Middle frontal gyrus (tissue), 1 donor: ENCODE results near the gene PGF.

ENCODE experiments used
- DNase-seq: peaks from one replicate; pipeline ENCODE4 v3.0.0-alpha.2; 2015; ENCODE audit warnings: low spot score; ENCODE audit errors: extremely low spot score

Gene PGF

DNA sequence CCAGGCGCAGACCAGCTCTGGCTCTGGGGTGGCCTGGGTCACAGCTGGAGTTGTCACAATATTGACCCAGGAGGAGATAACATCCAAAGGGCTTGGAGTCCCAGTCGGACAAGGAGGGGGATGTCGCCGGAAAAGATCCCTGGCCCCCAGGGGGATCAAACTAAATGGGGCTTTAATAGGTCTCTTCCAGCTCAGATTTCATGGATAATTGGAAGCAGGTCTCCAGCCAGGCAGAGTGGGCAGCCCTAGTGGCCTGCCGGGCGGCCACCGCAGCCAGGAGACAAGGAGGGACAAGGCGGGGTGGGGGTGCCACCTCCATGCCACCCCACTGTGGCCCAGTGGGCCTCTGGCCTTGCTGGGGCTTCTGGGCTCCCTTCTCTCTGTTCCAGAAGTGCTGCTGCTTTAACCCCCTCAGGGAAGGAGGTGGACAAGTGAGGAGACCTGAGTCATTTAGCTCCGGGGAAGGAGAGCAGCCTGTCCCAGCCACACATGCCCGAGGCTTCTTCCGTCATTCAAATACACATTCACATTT lies 23.1 kb upstream of the PGF start:
- no peak for DNase-seq

DNA sequence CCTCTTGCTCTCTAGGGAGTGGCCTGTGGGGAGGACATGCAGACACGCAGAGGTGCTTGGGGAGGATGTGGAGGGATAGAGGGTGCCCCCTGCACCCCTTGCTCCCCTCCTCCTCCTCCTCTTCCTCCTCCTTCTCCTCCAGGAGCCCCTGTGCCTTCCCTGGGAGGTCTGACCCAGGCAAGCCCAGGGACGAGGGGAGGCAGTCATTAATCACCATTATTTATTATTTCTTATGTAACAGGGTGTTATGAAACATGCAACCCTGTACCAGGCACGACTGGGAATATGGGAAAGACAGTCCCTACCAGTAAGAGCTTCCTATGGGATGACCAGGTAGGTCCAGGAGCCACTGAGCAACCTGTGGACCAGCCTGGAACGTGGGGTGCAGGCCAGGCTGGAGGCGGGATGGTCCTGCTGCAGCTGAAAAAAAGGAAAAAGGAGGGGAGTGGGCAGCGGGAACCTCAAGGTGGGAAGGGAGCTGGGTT lies 22.5 kb upstream of the PGF start:
- DNase-seq, result no peak

- DNase-seq, result no peak
Measured at GRCh38 chr14:74977164-74977900, 21.9 kb upstream of the PGF start.

GRCh38 chr14:74976264-74977113 lies 21.1 kb upstream of the PGF start:
- no peak for DNase-seq

DNA sequence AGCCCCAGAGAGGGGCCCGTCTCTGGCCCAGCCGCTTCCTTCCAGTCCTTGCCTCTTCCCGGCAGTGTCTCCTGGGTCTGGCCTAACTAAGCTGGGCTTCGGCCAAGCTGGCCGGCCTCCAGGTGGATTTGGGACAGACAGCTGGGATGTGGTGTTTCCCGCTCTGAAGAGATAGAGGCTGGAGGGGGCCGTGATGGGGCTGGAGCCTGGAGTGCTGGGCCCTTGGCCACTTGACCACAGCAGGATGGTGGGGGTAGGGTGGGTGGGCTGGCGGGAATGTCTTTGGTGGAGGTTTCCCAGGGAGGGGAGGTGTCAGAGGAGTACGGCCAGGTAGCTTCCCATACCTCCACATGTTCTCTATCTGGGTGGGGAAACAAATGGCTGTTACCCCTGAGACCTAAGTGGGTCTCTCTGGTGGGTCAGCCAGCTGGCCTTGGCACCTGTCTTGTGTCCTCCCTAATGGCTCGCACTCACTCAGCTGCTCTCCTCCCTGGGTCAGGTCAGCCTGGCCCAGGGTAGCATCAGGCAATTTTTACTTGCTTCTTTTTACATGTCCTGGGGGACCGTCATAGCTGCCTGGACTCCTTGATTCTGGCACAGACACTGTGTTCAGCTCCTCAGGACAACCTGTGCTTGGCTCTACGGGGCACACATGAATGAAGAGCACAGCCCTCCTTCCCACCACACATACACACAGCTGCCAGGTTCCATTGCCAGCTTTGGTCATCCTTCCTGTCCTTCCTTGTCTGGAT lies 19.8 kb upstream of the PGF start:
- DNase-seq, result no peak

- DNase-seq, result no peak
Measured at GRCh38 chr14:74974364-74975058, 19.1 kb upstream of the PGF start.

- DNase-seq, result no peak
Measured at GRCh38 chr14:74973905-74974363, 18.5 kb upstream of the PGF start.

DNA sequence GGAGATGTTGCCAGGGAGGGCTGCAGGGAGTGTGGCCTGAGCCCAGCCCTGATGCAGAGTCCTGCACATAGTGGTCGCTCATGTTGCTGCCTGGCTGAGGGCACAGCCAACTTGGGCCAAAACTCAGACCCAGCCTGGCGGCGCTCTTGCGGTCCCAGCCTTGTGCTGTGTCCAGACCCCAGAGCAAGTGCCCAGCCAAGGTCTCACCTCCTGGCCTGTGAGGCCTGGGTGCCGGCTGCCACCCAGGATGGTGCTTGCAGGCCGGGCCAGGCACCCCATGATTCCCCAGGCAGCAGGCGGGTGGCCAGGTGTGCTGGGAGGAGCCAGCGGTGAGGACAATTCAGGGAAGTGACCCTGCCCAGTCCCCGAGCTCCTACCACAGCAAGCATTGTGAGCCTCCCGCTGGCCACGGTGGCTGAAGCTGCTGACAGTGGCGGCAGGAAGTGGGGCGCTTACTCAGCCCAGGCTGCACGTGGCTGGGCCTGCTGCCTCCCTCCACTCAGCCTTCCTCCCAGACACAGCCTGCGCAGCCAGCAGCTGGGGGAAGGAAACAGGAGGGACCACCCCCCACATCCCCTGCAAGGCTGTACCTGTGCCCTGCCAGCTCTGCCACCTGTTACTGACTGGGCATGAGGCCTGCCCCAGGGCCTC lies 17.7 kb upstream of the PGF start:
- no peak for DNase-seq

DNA sequence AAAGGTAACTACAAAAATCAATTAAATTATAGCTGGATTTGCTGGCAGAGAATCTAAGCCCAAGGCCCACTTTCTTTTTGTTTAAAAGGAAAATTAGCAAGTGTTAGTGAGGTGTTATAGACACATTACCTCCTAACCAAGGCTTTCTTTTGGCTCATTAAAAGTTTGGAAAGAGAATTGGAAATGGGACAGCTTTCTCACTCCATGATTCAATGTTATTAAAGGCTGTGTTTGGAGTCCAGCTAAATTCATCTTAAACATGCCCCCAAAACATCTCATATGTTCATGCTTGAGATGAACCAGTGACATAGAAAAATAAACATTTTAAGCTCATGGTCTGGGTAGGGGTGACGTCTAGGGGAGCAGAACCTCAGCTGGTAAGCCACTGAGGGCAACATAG lies 13.4 kb upstream of the PGF start:
- no peak for DNase-seq

GRCh38 chr14:74965486-74966153 lies 10.2 kb upstream of the PGF start:
- DNase-seq, result no peak

DNA sequence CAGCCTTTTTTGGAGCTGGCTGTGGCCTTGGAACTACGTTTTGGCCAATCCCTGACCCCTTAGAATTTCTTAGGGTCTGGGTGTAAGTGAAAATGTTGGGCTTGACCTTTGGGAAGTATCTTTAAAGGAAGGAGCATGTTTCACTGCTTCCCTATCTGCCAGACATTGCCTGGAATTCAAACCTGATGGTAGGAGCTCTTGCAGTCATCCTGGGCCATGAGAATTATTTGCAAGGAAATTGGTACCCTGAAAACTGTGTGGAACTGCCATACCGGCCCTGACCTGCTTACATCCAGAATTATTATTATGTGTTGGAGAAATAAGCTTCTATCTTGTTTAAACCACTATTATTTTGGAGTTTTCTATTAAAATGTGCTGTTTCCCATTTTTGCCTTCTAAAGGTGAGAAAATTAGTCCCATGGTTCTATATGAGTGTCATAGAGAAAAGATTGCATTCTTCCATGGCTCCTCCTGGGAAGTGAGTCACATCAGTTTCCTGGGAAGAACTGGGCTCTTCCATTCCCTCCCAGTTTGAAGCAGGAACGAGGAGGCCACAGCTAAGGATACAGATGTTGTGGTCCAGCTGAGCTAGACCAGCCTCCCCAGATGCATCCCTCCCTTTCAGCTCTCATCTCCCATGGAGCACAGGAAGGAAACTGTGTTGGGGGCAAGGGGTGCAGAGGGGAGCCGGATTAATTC lies 9.5 kb upstream of the PGF start:
- DNase-seq, result no peak

DNA sequence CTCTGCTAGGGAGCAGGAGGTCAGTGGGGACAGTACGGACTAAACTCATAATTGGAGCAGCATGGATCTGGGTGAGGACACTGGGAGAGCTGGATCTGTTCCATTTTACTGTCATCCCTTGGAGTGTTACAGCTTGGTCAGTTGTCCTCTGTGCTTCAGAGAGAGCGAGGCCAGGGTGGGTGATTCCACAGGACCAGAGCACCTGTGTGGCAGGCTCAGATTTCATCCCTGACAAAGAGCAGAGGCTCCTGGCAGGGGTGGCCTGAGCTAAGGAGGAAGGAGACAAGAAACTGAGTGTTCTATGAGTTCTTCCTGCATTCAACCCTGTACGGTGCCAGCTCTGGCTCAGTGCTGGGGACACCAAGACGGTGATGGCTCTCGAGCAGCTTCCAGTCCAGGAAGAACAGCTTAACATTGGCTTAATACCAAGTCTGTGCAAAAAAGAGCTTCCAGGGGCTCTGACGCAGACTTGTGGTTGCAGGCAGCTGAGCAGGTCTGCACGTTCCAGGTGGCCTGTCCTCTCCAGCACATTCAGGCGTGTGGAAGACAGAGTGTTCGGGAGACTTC lies 8.4 kb upstream of the PGF start:
- DNase-seq, result no peak

DNA sequence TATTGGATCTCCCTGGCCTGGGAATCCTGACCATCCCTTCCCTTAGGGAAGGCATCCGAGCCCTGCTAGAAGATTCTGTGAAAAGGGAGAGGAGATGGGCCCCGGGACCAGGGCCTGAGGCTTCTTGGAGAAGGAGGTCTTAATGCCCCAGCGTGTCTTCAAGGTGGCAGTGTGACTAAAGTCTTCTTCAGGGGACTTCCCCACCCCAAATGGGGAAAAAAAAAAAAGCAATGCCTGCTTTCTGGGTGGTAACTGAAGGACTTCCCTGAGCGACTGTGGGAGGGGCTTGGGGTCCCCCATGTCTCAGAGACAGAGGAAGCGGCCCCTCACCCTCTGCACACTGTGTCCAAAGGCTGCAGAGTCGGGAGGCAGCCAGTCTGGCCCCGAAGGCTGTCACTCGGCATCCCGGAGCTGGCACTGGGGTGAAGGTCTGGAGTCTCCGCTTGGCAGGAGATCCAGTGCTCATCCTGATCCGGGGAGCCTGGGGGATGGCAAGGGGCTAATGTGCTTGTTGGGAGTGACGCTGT lies 7.8 kb upstream of the PGF start:
- no peak for DNase-seq

DNA sequence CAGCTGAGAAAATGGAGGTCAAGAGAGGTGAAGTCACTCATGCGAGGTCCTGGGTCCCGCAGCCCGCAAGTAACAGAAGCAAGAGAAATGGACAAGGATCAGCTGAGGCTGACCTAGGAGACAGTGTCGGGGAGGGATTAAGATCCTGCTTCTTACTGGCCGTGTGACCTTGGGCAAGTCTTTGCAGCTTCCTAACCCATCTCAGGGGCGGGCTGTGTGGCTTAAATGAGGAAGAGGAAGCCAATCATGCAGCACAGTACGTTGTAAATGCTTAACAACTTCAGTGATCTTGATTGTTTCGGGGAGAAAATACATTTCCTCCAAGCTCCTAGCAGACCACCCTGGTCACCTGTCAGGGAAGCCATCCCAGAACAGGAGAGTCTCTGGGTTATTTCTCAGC lies 7.1 kb upstream of the PGF start:
- no peak for DNase-seq

- no peak for DNase-seq
Measured at GRCh38 chr14:74962046-74962445, 6.6 kb upstream of the PGF start.

- no peak for DNase-seq
Measured at GRCh38 chr14:74961238-74961911, 6.0 kb upstream of the PGF start.

DNA sequence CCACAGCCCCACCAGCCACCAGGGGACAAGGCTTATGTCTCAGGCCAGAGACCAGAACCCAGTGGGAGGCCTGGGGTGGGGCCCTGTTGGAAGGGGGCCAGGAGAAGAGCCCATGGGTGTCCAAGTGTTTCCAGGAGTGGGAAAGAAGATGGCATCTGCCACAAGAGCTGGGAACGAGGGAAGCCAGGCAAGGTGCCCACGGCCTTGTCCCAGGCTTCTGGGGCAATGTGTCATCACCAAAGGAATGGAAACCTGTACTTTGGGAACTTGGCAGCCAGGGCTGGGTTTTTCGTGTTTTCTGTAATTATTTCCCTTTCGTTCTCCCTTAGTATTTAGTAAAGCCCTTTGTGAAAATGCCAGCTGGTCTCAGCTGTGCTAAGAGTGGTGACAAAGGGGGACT lies 5.3 kb upstream of the PGF start:
- no peak for DNase-seq

GRCh38 chr14:74959596-74960180 lies 4.3 kb upstream of the PGF start:
- no peak for DNase-seq
